DOHH2 (cell line): Measurements from ENCODE around the gene SSH2.

ENCODE experiments used
- EZH2phosphoT487 ChIP-seq: fragments of 200-600 bp; sonication (generic); IDR thresholded peaks from 2 replicates; pipeline ENCODE4 v1.6.1; 2017; ENCODE audit warnings: borderline replicate concordance, mild to moderate bottlenecking, antibody characterized with exemption, low read length, moderate library complexity, mixed read lengths
- TF ChIP-seq, protein P1 (sequence below): fragments of 200-600 bp; sonication (generic); IDR thresholded peaks from one replicate; pipeline ENCODE4 v1.5.1; 2014; ENCODE audit warnings: antibody characterized with exemption, mild to moderate bottlenecking, low read depth, low read length; ENCODE audit not compliant: poor library complexity, severe bottlenecking

DNA sequence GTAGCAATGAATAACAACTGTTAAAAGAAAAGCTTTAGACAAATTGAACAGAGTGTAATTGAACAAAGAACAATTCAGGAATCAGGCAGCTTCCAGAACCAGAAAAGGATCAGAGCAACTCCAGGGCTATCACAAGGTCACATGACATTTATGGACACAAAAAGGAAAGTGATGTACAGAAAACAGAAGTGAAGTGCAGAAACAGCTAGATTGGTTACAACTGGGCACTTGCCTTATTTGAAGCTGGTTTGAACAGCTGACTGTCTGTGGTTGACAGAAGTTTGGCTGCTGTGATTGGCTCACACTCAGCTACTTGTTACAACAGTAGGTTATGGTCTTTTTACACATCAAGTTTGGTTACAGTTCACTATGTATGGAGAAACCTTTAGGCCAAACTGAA is 26.2 kb upstream of the SSH2 start:
- TF ChIP-seq, protein P1, sequence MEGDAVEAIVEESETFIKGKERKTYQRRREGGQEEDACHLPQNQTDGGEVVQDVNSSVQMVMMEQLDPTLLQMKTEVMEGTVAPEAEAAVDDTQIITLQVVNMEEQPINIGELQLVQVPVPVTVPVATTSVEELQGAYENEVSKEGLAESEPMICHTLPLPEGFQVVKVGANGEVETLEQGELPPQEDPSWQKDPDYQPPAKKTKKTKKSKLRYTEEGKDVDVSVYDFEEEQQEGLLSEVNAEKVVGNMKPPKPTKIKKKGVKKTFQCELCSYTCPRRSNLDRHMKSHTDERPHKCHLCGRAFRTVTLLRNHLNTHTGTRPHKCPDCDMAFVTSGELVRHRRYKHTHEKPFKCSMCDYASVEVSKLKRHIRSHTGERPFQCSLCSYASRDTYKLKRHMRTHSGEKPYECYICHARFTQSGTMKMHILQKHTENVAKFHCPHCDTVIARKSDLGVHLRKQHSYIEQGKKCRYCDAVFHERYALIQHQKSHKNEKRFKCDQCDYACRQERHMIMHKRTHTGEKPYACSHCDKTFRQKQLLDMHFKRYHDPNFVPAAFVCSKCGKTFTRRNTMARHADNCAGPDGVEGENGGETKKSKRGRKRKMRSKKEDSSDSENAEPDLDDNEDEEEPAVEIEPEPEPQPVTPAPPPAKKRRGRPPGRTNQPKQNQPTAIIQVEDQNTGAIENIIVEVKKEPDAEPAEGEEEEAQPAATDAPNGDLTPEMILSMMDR: no peak
- TF ChIP-seq EZH2phosphoT487: no peak
